PFSK-1 (cell line): Measurements from ENCODE around the gene HIVEP2.

Experiments used
- FOXP2 ChIP-seq: optimal IDR thresholded peaks from 2 replicates; pipeline ENCODE3; 2011; ENCODE audit warnings: borderline replicate concordance, control low read depth, inconsistent platforms; ENCODE audit not compliant: insufficient read depth; ENCODE audit errors: extremely low read length, extremely low read depth
- POLR2AphosphoS5 ChIP-seq: IDR thresholded peaks from 2 replicates; pipeline ENCODE4 v1.6.1; 2012; ENCODE audit warnings: low read depth, mild to moderate bottlenecking, control low read depth, low read length, moderate library complexity
- SIN3A ChIP-seq: IDR thresholded peaks from 2 replicates; pipeline ENCODE4 v1.6.1; 2012; ENCODE audit warnings: mild to moderate bottlenecking, low read length, moderate library complexity, borderline replicate concordance; ENCODE audit not compliant: insufficient read depth
- TAF1 ChIP-seq: IDR thresholded peaks from 2 replicates; pipeline ENCODE4 v1.6.1; 2012; ENCODE audit warnings: low read length, control low read depth, borderline replicate concordance; ENCODE audit not compliant: insufficient read depth
- TF ChIP-seq, protein P1 (sequence below), 2 experiments: IDR thresholded peaks; 2 replicates each; pipeline versions ENCODE4 v1.6.1 to v1.8.0; 2011 to 2012; ENCODE audit warnings: low read depth in 2 of 2, low read length in 2 of 2, control low read depth in 1 of 2, inconsistent platforms in 1 of 2, mild to moderate bottlenecking in 1 of 2, moderate library complexity in 1 of 2; ENCODE audit not compliant: insufficient read depth in 1 of 2

HIVEP2 gene

DNA sequence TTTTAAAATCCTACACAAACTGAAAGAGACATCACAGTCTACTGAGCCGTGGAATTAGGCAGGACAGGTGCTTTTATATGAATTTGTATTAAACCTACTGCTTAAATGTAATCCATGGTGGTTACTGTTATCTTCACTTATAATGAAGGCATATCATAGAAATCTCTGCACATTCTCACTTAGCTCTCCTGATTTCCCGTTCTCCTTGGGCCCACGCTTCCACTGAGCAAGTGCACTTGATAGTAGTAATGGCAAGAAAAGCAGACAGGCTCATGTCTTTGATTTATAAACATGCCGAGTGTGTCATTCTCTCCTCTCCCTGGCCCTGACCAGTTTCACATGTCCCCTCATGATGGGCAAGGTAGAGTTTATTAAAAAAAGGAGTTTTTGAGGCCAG lies 186.3 kb downstream of the HIVEP2 start:
- no peak for TF ChIP-seq FOXP2
- no peak for TF ChIP-seq TAF1
- no peak for TF ChIP-seq POLR2AphosphoS5
- TF ChIP-seq, protein P1, sequence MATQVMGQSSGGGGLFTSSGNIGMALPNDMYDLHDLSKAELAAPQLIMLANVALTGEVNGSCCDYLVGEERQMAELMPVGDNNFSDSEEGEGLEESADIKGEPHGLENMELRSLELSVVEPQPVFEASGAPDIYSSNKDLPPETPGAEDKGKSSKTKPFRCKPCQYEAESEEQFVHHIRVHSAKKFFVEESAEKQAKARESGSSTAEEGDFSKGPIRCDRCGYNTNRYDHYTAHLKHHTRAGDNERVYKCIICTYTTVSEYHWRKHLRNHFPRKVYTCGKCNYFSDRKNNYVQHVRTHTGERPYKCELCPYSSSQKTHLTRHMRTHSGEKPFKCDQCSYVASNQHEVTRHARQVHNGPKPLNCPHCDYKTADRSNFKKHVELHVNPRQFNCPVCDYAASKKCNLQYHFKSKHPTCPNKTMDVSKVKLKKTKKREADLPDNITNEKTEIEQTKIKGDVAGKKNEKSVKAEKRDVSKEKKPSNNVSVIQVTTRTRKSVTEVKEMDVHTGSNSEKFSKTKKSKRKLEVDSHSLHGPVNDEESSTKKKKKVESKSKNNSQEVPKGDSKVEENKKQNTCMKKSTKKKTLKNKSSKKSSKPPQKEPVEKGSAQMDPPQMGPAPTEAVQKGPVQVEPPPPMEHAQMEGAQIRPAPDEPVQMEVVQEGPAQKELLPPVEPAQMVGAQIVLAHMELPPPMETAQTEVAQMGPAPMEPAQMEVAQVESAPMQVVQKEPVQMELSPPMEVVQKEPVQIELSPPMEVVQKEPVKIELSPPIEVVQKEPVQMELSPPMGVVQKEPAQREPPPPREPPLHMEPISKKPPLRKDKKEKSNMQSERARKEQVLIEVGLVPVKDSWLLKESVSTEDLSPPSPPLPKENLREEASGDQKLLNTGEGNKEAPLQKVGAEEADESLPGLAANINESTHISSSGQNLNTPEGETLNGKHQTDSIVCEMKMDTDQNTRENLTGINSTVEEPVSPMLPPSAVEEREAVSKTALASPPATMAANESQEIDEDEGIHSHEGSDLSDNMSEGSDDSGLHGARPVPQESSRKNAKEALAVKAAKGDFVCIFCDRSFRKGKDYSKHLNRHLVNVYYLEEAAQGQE (IDR thresholded peaks at IDR 0.05; ENCODE audit: insufficient read depth in 1 of 2, low read depth in 2 of 2, low read length in 2 of 2) = no peak
- no peak for TF ChIP-seq SIN3A

DNA sequence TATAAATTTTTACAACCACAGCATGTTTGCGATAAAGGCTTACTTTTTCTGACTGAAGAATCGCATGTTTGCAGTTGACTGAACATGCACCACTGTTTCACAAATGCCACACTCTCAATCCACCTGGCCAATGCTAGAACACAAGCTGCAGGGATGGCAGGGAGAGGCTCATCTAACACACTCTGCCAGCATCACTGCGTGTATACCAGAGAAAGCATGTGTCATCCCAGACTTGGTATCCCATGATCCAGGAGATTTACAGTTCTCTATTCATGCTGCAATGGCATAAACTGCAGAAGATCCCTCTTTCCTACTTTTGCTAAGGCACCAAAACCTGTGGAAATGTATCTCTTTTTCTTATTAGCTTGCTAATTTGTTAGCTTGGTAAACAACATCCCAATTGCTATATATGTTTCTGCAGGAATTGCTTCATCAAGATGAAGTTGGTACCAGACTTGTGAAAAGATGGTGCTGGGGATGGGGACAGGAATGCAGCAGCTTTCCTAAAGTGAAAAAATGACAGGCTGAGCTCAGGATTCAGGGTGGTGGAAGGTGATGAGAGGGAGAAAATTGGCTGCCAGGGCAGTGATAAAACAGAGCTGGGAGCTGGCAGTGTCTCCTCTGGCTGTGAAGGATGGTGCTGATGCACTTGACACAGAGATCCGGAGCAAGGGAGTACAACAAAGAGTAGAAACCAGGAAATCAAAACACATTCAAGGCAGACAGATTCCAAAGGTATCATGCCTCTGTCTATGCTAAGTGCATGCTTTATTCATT lies 186.9 kb downstream of the HIVEP2 start:
- TF ChIP-seq SIN3A (no peak), FOXP2 (no peak), POLR2AphosphoS5 (no peak), TAF1 (no peak)
- TF ChIP-seq, protein P1 (IDR thresholded peaks at IDR 0.05; ENCODE audit: insufficient read depth in 1 of 2, low read depth in 2 of 2, low read length in 2 of 2) = no peak

DNA sequence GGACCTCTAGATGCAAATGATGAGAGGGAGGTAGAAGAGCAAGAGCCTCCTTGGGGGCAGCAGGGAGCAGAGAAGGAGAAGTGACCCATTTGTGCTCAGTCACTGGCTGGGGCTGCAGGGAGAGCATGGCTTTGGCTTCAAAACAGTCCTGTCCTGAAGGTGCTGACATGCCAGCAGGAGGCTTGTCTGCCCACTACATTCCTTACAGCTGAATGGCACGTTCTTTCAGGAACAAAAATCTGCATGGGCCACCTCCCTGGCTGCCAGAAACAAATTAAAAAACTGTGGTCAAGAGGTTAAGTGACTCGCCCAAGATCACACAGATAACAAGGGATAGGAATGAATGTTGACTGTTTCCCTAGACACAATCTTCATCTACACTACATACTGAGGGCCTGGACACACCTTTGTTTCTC lies 188.8 kb downstream of the HIVEP2 start:
- TF ChIP-seq TAF1 (no peak), POLR2AphosphoS5 (no peak), FOXP2 (no peak), SIN3A (no peak)
- TF ChIP-seq, protein P1 (IDR thresholded peaks at IDR 0.05; ENCODE audit: insufficient read depth in 1 of 2, low read depth in 2 of 2, low read length in 2 of 2) = no peak

DNA sequence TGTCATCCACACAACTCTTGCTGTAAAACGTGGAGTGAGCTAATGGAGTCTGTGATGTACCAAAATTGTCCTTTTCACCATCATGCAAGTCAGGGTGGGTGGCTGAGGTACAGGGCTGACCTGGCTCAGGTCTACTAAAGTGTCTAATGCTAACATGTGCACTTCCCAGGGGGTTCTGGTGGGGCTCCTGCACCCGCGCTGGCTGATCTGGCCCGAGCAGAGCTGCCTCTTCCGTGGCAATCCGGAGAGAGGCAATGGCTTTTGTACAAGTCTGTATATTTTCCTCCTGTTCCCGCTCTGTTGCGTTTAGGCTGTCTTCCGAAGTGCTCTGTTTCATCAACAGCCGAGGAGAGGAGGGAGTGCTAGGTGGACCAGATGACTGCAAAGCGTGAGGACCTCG lies 191.8 kb downstream of the HIVEP2 start:
- TF ChIP-seq FOXP2 (no peak), TAF1 (no peak), POLR2AphosphoS5 (no peak), SIN3A (no peak)
- TF ChIP-seq, protein P1 (IDR thresholded peaks at IDR 0.05; ENCODE audit: insufficient read depth in 1 of 2, low read depth in 2 of 2, low read length in 2 of 2) = no peak
